ENCODE data around the gene HAUS3. TPM values are rescaled to one million over a fixed set of nuclear protein-coding genes. Genes with fewer than 3 reads are reported as not detected.

HAUS3 gene
- polyA plus RNA-seq, 1 donor from 2014 or later: 21.7 TPM

- H3K9me3 Mint-ChIP-seq: peaks cover 0 to under 1% (median 0%) of the 10 kb centered on the region in 3 donors
- peaks cover 0 to 1% (median 0%) of the 10 kb centered on the region in 3 donors for H3K4me1 Mint-ChIP-seq
- no peak overlapping the region for H3K4me3 Mint-ChIP-seq
- H3K36me3 Mint-ChIP-seq: no peaks in the 10 kb centered on the region
- H3K27ac Mint-ChIP-seq: no peak overlapping the region
- H3K27me3 Mint-ChIP-seq: peaks cover 1% of the 10 kb centered on the region
These were observed 29.5 kb upstream of the HAUS3 start for GRCh38 chr4:2271279-2272025.

GRCh38 chr4:2270341-2271165 is 28.6 kb upstream of the HAUS3 start:
- no peaks in the 10 kb centered on the region for H3K36me3 Mint-ChIP-seq
- H3K27ac Mint-ChIP-seq: peak overlapping the region in 1 of 3 donors; percentile 27
- no peaks in the 10 kb centered on the region for H3K9me3 Mint-ChIP-seq
- peaks cover 1% of the 10 kb centered on the region for H3K27me3 Mint-ChIP-seq
- peaks cover 0 to 1% (median 0%) of the 10 kb centered on the region in 3 donors for H3K4me1 Mint-ChIP-seq
- H3K4me3 Mint-ChIP-seq: no peak overlapping the region

GRCh38 chr4:2269618-2270163 is 27.8 kb upstream of the HAUS3 start:
- Mint-ChIP-seq H3K27ac (peak overlapping the region in 1 of 3 donors; percentile 27), H3K27me3 (peaks cover 1% of the 10 kb centered on the region), H3K4me3 (no peak overlapping the region), H3K36me3 (no peaks in the 10 kb centered on the region), H3K4me1 (peaks cover 0 to 1% (median 0%) of the 10 kb centered on the region in 3 donors), H3K9me3 (no peaks in the 10 kb centered on the region)

GRCh38 chr4:2269206-2269531 is 27.2 kb upstream of the HAUS3 start:
- no peak overlapping the region for H3K27ac Mint-ChIP-seq
- no peaks in the 10 kb centered on the region for H3K36me3 Mint-ChIP-seq
- peaks cover 0 to 2% (median 1%) of the 10 kb centered on the region in 3 donors for H3K4me1 Mint-ChIP-seq
- H3K9me3 Mint-ChIP-seq: no peaks in the 10 kb centered on the region
- H3K27me3 Mint-ChIP-seq: peaks cover 1% of the 10 kb centered on the region
- H3K4me3 Mint-ChIP-seq: no peak overlapping the region

- Mint-ChIP-seq H3K4me3 (no peak overlapping the region), H3K36me3 (no peaks in the 10 kb centered on the region), H3K27ac (no peak overlapping the region), H3K9me3 (no peaks in the 10 kb centered on the region), H3K27me3 (peaks cover 1% of the 10 kb centered on the region), H3K4me1 (peaks cover 0 to 4% (median 1%) of the 10 kb centered on the region in 3 donors)
These were observed 26.7 kb upstream of the HAUS3 start for GRCh38 chr4:2268357-2269205.

- H3K9me3 Mint-ChIP-seq: no peaks in the 10 kb centered on the region
- H3K4me1 Mint-ChIP-seq: peaks cover 0 to 4% (median 1%) of the 10 kb centered on the region in 3 donors
- peaks cover 1% of the 10 kb centered on the region for H3K27me3 Mint-ChIP-seq
- no peaks in the 10 kb centered on the region for H3K36me3 Mint-ChIP-seq
- no peak overlapping the region for H3K4me3 Mint-ChIP-seq
- no peak overlapping the region for H3K27ac Mint-ChIP-seq
These were observed 25.9 kb upstream of the HAUS3 start for GRCh38 chr4:2267841-2268240.

- H3K27me3 Mint-ChIP-seq: peaks cover 1% of the 10 kb centered on the region
- H3K27ac Mint-ChIP-seq: no peak overlapping the region
- H3K4me1 Mint-ChIP-seq: peaks cover 0 to 4% (median 1%) of the 10 kb centered on the region in 3 donors
- no peaks in the 10 kb centered on the region for H3K9me3 Mint-ChIP-seq
- no peaks in the 10 kb centered on the region for H3K36me3 Mint-ChIP-seq
- no peak overlapping the region for H3K4me3 Mint-ChIP-seq
These were observed 25.4 kb upstream of the HAUS3 start for GRCh38 chr4:2267320-2267811.

GRCh38 chr4:2266821-2267220 is 24.9 kb upstream of the HAUS3 start:
- peaks cover 1% of the 10 kb centered on the region for H3K27me3 Mint-ChIP-seq
- H3K4me1 Mint-ChIP-seq: peaks cover 0 to 4% (median 1%) of the 10 kb centered on the region in 3 donors
- no peaks in the 10 kb centered on the region for H3K36me3 Mint-ChIP-seq
- H3K9me3 Mint-ChIP-seq: no peaks in the 10 kb centered on the region
- H3K27ac Mint-ChIP-seq: no peak overlapping the region
- H3K4me3 Mint-ChIP-seq: no peak overlapping the region

DNA sequence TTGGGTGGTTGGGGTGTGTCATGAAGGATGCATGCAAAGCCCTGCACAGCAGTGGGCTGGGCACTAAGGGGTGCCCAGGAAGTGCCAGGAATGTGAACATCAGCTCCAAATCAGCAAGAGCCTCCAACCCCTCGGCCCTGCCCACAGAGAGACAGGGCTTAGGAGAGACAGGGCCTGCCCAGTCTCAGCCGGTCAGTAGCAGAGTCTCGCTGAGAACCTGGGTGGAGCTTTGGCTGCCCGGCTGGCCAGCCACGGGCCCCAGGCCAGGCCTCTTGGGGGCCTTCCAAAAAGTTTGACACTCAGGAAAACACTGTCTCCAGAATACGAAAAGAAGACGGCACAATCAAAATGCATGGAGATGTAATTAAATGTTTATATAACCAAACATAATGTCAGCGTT is 24.3 kb upstream of the HAUS3 start:
- H3K4me1 Mint-ChIP-seq: peaks cover 0 to 4% (median 1%) of the 10 kb centered on the region in 3 donors
- H3K4me3 Mint-ChIP-seq: peak overlapping the region in 1 of 4 donors; percentile 12
- no peak overlapping the region for H3K27ac Mint-ChIP-seq
- no peaks in the 10 kb centered on the region for H3K9me3 Mint-ChIP-seq
- no peaks in the 10 kb centered on the region for H3K36me3 Mint-ChIP-seq
- H3K27me3 Mint-ChIP-seq: peaks cover 1% of the 10 kb centered on the region

- Mint-ChIP-seq H3K4me1 (peaks cover 0 to 4% (median 1%) of the 10 kb centered on the region in 3 donors), H3K27me3 (no peaks in the 10 kb centered on the region), H3K9me3 (no peaks in the 10 kb centered on the region), H3K4me3 (peak overlapping the region in 3 of 4 donors; percentile 50 to 54 (median 53)), H3K36me3 (no peaks in the 10 kb centered on the region), H3K27ac (peak overlapping the region in 1 of 3 donors; percentile 39)
These were observed 23.5 kb upstream of the HAUS3 start for GRCh38 chr4:2265113-2266110.

- H3K27me3 Mint-ChIP-seq: no peaks in the 10 kb centered on the region
- H3K4me1 Mint-ChIP-seq: peaks cover 0 to 5% (median 4%) of the 10 kb centered on the region in 3 donors
- no peak overlapping the region for H3K27ac Mint-ChIP-seq
- H3K9me3 Mint-ChIP-seq: no peaks in the 10 kb centered on the region
- no peaks in the 10 kb centered on the region for H3K36me3 Mint-ChIP-seq
- peak overlapping the region in 1 of 4 donors; percentile 57 for H3K4me3 Mint-ChIP-seq
These were observed 22.6 kb upstream of the HAUS3 start for GRCh38 chr4:2264481-2265041.

GRCh38 chr4:2263926-2264321 is 22.0 kb upstream of the HAUS3 start:
- H3K4me3 Mint-ChIP-seq: peak overlapping the region in 2 of 4 donors; percentile 12 to 94

DNA sequence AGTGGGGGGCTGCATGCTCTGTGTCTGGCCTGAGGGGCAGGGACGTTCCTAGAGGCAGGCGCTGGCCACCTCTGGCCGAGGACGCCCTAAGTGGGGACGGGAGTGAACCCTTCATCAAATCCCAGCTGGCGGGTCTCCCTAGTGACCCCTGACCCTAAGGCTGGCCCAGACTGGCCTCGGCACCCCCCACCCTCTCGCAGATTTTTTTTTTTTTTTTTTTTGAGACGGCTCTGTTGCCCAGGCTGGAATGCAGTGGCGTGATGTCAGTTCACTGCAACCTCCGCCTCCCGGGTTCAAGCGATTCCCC is 21.0 kb upstream of the HAUS3 start:
- Mint-ChIP-seq H3K27ac (peak overlapping the region in 2 of 3 donors; percentile 53 to 98), H3K4me1 (peaks cover 0 to 6% (median 4%) of the 10 kb centered on the region in 3 donors), H3K27me3 (no peaks in the 10 kb centered on the region), H3K36me3 (no peaks in the 10 kb centered on the region), H3K9me3 (no peaks in the 10 kb centered on the region), H3K4me3 (peak overlapping the region; percentile 80 to 94 (median 90))

More at GRCh38 chr4:2263926-2264321, 22.0 kb upstream of the HAUS3 start:
- Mint-ChIP-seq H3K9me3 (no peaks in the 10 kb centered on the region), H3K27ac (peak overlapping the region in 2 of 3 donors; percentile 23 to 98), H3K36me3 (no peaks in the 10 kb centered on the region), H3K27me3 (no peaks in the 10 kb centered on the region), H3K4me1 (peaks cover 0 to 5% (median 4%) of the 10 kb centered on the region in 3 donors)
